Endodermal cell (in vitro differentiated cells): Measurements from ENCODE around the gene VPS54. TPM values are rescaled to one million over a fixed set of nuclear protein-coding genes. Genes with fewer than 3 reads are reported as not detected.

Experiments
- DNase-seq: peaks from one replicate; pipeline ENCODE4 v3.0.0-alpha.2; 2017
- H3K27ac ChIP-seq: 2 replicates; pipeline ENCODE4 v1.5.1; 2013; ENCODE audit warnings: mild to moderate bottlenecking, low read depth, low read length, moderate library complexity
- H3K27me3 ChIP-seq: 2 replicates; pipeline ENCODE4 v1.6.1; 2013; ENCODE audit warnings: mild to moderate bottlenecking, low read length, moderate library complexity; ENCODE audit not compliant: insufficient read depth, control insufficient read depth, poor library complexity, severe bottlenecking
- H3K36me3 ChIP-seq: 2 replicates; pipeline ENCODE4 v1.7.0; 2013; ENCODE audit warnings: mild to moderate bottlenecking, low read length, moderate library complexity; ENCODE audit not compliant: control insufficient read depth, insufficient read depth
- H3K4me1 ChIP-seq: one replicate; pipeline ENCODE4 v1.7.0; 2013; ENCODE audit warnings: low read length; ENCODE audit not compliant: control insufficient read depth, insufficient read depth
- H3K4me3 ChIP-seq: 2 replicates; pipeline ENCODE4 v1.5.1; 2013; ENCODE audit warnings: mild to moderate bottlenecking, low read length, moderate library complexity
- H3K9ac ChIP-seq: 2 replicates; pipeline ENCODE4 v1.6.1; 2013; ENCODE audit warnings: mild to moderate bottlenecking, low read length, moderate library complexity; ENCODE audit not compliant: poor library complexity, severe bottlenecking; ENCODE audit errors: extremely low read depth
- H3K9me3 ChIP-seq: 2 replicates; pipeline ENCODE4 v1.6.1; 2013; ENCODE audit warnings: mild to moderate bottlenecking, low read length, moderate library complexity; ENCODE audit not compliant: control insufficient read depth
- H3K27ac Mint-ChIP-seq: 2 replicates; pipeline ENCODE4 v1.8.0; 2020; ENCODE audit warnings: mixed read lengths
- H3K27me3 Mint-ChIP-seq: 2 replicates; pipeline ENCODE4 v1.8.0; 2021; ENCODE audit warnings: mild to moderate bottlenecking, mixed read lengths; ENCODE audit not compliant: insufficient read depth
- H3K36me3 Mint-ChIP-seq: 2 replicates; pipeline ENCODE4 v1.8.0; 2020; ENCODE audit warnings: low read depth, mixed read lengths
- H3K4me1 Mint-ChIP-seq: 2 replicates; pipeline ENCODE4 v1.8.0; 2020; ENCODE audit warnings: mixed read lengths
- H3K4me3 Mint-ChIP-seq: 2 replicates; pipeline ENCODE4 v1.8.0; 2020; ENCODE audit warnings: mild to moderate bottlenecking, moderate library complexity, mixed read lengths
- H3K9me3 Mint-ChIP-seq: 2 replicates; pipeline ENCODE4 v1.8.0; 2020; ENCODE audit warnings: mild to moderate bottlenecking, mixed read lengths
- CTCF ChIP-seq: fragments of 200-600 bp; sonication (generic); conservative IDR thresholded peaks from 2 replicates; pipeline ENCODE4 v1.5.0; 2021; ENCODE audit warnings: antibody characterized with exemption, mild to moderate bottlenecking
- WGBS, 2 experiments: methylation state at CpG; one replicate each; pipeline versions ENCODE4 v1.1.5 to v1.1.7; 2013; ENCODE audit warnings: missing lambda C conversion rate in 2 of 2, mixed read lengths in 1 of 2; ENCODE audit not compliant: insufficient coverage in 1 of 2, insufficient read length in 1 of 2; 5-methylcytosine and 5-hydroxymethylcytosine counted together
- total RNA-seq, 2 donors: library from RNA; stranded (reverse); fragmentation: NEBNext Ultra II Directional in 1 of 2; extraction: Animal tissue kit (Norgen Biotek cat#: 25700) in 1 of 2; gene quantifications; 2 replicates in 1 of 2; 3 replicates in 1 of 2; pipeline ENCODE4 v1.2.1, GENCODE V29; 2021

VPS54 gene
- total RNA-seq, 2 donors from 2014 or later: 18.4 to 25.7 TPM

- Mint-ChIP-seq H3K27ac (no peak overlapping the region), H3K4me1 (peaks cover 1% of the 10 kb centered on the region), H3K4me3 (no peak overlapping the region), H3K27me3 (no peaks in the 10 kb centered on the region), H3K9me3 (no peaks in the 10 kb centered on the region), H3K36me3 (no peaks in the 10 kb centered on the region)
- DNase-seq: no peak
- no peaks in the 10 kb centered on the region for H3K27me3 ChIP-seq
- H3K9ac ChIP-seq: no peak overlapping the region
- WGBS, 2 experiments: 90 to 91% methylated on average over 4 of the region's 4 CpGs
- no peaks in the 10 kb centered on the region for H3K36me3 ChIP-seq
- H3K4me3 ChIP-seq: no peak overlapping the region
- H3K4me1 ChIP-seq: no peaks in the 10 kb centered on the region
- H3K27ac ChIP-seq: no peak overlapping the region
- TF ChIP-seq CTCF: no peak
- H3K9me3 ChIP-seq: no peaks in the 10 kb centered on the region
Observed at GRCh38 chr2:64035072-64035942, 16.1 kb upstream of the VPS54 start.

GRCh38 chr2:64029116-64029665, 10.0 kb upstream of the VPS54 start:
- Mint-ChIP-seq H3K27ac (no peak overlapping the region), H3K4me1 (peaks cover 5% of the 10 kb centered on the region), H3K27me3 (no peaks in the 10 kb centered on the region), H3K4me3 (no peak overlapping the region), H3K9me3 (no peaks in the 10 kb centered on the region), H3K36me3 (no peaks in the 10 kb centered on the region)
- H3K36me3 ChIP-seq: no peaks in the 10 kb centered on the region
- WGBS, 2 experiments: 77% methylated on average over 2 of the region's 2 CpGs; no CpG with 5 or more reads in 1 of the 2 experiments
- no peak for DNase-seq
- no peaks in the 10 kb centered on the region for H3K27me3 ChIP-seq
- H3K9ac ChIP-seq: no peak overlapping the region
- no peaks in the 10 kb centered on the region for H3K4me1 ChIP-seq
- no peak overlapping the region for H3K27ac ChIP-seq
- H3K4me3 ChIP-seq: no peak overlapping the region
- H3K9me3 ChIP-seq: no peaks in the 10 kb centered on the region
- TF ChIP-seq CTCF: no peak

GRCh38 chr2:64025741-64026140, 6.5 kb upstream of the VPS54 start:
- TF ChIP-seq CTCF: no peak
- Mint-ChIP-seq H3K27ac (no peak overlapping the region), H3K36me3 (no peaks in the 10 kb centered on the region), H3K4me1 (peaks cover 12% of the 10 kb centered on the region), H3K9me3 (no peaks in the 10 kb centered on the region), H3K27me3 (no peaks in the 10 kb centered on the region), H3K4me3 (no peak overlapping the region)
- Histone ChIP-seq H3K36me3 (no peaks in the 10 kb centered on the region), H3K9me3 (no peaks in the 10 kb centered on the region), H3K27ac (no peak overlapping the region), H3K4me1 (peaks cover 5% of the 10 kb centered on the region), H3K9ac (no peak overlapping the region), H3K4me3 (no peak overlapping the region), H3K27me3 (no peaks in the 10 kb centered on the region)
- no peak for DNase-seq
- WGBS, 2 experiments: 86 to 97% methylated on average over 1 to 3 of the region's 3 CpGs
